Activated naive CD4-positive, alpha-beta T cell treated with anti-CD3 and anti-CD28 coated beads, Interleukin-2, amount 10 ng/mL, durations not matched to agents 7 days and 5 days (primary cell): ENCODE data around the gene CCDC80.
"Not testable (repeated sequence)": the region's sequence is repeated elsewhere in the genome, so short reads cannot be mapped to it uniquely, and the experiment has no call there.

ENCODE experiments used
- CTCF ChIA-PET: fragments of 350-600 bp; sonication (Branson Sonifier 250); formaldehyde crosslinking; loops from one replicate; lab custom pipeline; 2021; ENCODE audit warnings: antibody characterized with exemption; lab: Charles Lee
- DNase-seq: peaks from one replicate; pipeline ENCODE4 v3.0.0-alpha.2; 2020
- H3K27ac Mint-ChIP-seq: one replicate; pipeline ENCODE4 v1.8.0; 2021; ENCODE audit warnings: mild to moderate bottlenecking, moderate library complexity, mixed read lengths
- H3K27me3 Mint-ChIP-seq: one replicate; pipeline ENCODE4 v1.8.0; 2021; ENCODE audit warnings: mild to moderate bottlenecking, mixed read lengths
- H3K36me3 Mint-ChIP-seq: one replicate; pipeline ENCODE4 v1.8.0; 2021; ENCODE audit warnings: mixed read lengths
- H3K4me1 Mint-ChIP-seq: one replicate; pipeline ENCODE4 v1.8.0; 2021; ENCODE audit warnings: mixed read lengths
- H3K4me3 Mint-ChIP-seq: one replicate; pipeline ENCODE4 v1.8.0; 2021; ENCODE audit warnings: mild to moderate bottlenecking, moderate library complexity, mixed read lengths
- H3K9me3 Mint-ChIP-seq: one replicate; pipeline ENCODE4 v1.8.0; 2021; ENCODE audit warnings: mixed read lengths

The CCDC80 gene

DNA sequence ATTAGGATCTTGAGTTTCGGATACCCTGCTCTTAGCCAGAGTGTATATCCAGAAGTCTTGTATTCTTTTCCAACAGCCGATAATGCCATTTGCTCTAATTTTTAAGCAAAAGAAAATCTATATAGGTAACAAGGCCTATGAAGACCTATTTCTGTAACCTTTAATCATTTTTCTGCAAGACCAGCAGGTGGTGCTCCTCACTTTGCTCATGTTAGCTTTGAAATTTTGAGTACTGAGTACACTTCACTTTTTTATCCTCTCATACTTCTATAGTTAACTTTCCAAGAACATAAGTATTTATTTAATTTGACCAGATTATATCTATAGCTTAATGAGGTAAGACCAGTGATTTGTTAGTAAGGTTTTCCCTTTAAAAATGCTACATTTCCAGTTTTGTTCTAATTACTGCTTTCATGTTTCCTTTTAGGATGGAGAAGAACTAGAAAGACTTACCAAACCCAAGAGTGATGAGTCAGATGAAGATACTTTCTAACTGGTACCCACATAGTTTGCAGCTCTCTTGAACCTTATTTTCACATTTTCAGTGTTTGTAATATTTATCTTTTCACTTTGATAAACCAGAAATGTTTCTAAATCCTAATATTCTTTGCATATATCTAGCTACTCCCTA lies 58.6 kb downstream of the CCDC80 start:
- peak; percentile 59 for DNase-seq
- CTCF ChIA-PET: interaction anchor here (0.8 to 2.8 kb wide), 31 partner anchors 8 to 446 kb away, joined by 3 to 22 read pairs (median 5); partner anchors contain the start of genes ATG3, SLC35A5 and SLC9C1
- Mint-ChIP-seq H3K27ac (no peak overlapping the region), H3K4me1 (peaks cover 7% of the 10 kb centered on the region), H3K9me3 (no peaks in the 10 kb centered on the region), H3K27me3 (no peaks in the 10 kb centered on the region), H3K4me3 (no peak overlapping the region), H3K36me3 (peaks cover 39% of the 10 kb centered on the region)

DNA sequence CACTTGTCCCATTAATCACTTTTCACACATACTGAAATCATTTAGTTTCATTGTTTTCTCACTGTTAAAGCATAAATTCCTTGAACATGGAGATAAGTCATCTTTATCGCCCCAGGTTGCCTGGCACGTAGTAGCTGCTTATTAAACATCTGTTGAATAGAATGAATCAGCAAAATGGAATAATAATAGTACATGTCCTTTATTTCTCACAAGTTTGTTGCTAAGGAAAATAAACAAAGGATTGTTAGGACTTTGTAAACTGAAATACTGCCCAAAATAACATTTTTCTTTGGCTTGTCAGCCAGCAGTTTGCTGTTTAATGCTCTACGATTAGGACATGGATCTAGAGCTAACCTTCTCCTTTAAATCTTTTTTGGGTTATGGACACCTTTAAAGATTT lies 61.2 kb downstream of the CCDC80 start:
- Mint-ChIP-seq H3K36me3 (peaks cover 26% of the 10 kb centered on the region), H3K27me3 (no peaks in the 10 kb centered on the region), H3K4me1 (peaks cover 6% of the 10 kb centered on the region), H3K4me3 (no peak overlapping the region), H3K9me3 (no peaks in the 10 kb centered on the region), H3K27ac (no peak overlapping the region)
- DNase-seq: no peak
- CTCF ChIA-PET: interaction anchor here (0.6 to 1.2 kb wide), 2 partner anchors 142 to 539 kb away, joined by 3 read pairs; no protein-coding TSS in a partner anchor

DNA sequence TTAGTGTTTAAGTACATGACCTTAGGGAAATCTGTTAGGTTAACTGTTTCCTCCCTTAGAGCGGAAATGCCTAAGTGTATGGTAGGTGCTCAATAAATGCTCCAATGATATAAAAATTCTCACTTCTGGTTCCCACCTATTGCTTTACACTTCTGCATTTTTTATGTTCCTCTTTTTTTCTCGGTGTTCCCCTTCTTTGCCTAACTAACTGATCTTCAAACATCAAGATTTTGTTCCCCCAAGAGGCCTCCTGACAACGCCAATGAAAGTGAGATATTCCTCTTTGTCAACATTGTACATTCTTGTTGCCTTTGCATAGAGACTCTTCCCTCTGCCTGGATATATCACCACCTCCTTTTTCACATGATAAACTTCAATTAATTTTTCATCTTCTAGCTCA lies 61.7 kb downstream of the CCDC80 start:
- no peak for DNase-seq
- peaks cover 24% of the 10 kb centered on the region for H3K36me3 Mint-ChIP-seq
- H3K27me3 Mint-ChIP-seq: no peaks in the 10 kb centered on the region
- H3K4me3 Mint-ChIP-seq: no peak overlapping the region
- CTCF ChIA-PET: interaction anchor here (0.6 kb wide), 1 partner anchor 539 kb away, joined by 3 read pairs; no protein-coding TSS in a partner anchor
- H3K4me1 Mint-ChIP-seq: peaks cover 6% of the 10 kb centered on the region
- H3K9me3 Mint-ChIP-seq: no peaks in the 10 kb centered on the region
- peak overlapping the region; percentile 40 for H3K27ac Mint-ChIP-seq

DNA sequence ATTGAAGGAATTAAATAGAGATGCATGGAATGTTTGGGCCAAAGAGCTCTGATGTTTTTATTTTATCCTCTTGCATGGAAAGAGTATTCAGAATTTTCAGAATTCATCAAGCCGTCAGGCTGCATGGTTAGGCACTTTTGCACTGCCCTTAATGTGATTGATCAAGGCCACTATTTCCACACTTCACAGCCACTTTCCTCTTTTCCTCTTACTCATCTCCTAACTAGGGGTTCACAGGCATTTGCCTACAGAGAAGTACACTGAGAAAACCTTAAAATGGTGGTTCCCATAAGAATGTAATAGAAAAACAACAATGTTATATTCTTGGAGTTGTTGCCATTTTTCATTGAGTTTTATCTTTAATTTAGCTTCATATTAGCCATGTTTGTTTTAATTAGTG lies 68.2 kb downstream of the CCDC80 start:
- CTCF ChIA-PET: no interaction called here
- no peak for DNase-seq
- peaks cover 35% of the 10 kb centered on the region for H3K36me3 Mint-ChIP-seq
- peaks cover 5% of the 10 kb centered on the region for H3K4me1 Mint-ChIP-seq
- H3K27ac Mint-ChIP-seq: no peak overlapping the region
- H3K27me3 Mint-ChIP-seq: no peaks in the 10 kb centered on the region
- H3K9me3 Mint-ChIP-seq: no peaks in the 10 kb centered on the region
- no peak overlapping the region for H3K4me3 Mint-ChIP-seq

DNA sequence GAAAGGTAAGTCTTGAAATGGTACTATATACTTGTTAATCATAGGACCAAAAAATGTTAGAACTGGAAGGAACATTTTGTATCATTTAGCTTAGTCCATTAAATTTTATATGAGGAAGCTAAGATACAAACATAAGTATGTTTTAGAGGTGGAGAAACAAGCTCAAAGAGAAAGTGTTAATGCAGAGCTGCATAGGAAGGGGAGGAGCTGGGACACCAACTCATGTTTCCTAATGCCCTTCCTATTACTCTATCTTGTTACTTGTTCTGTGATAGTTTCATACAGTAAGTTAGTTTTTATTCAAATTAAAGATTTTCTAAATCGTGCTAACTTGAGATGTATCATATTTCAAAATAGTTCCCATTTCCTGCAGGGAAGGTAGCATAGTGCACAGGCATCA lies 71.7 kb downstream of the CCDC80 start:
- Mint-ChIP-seq H3K4me3 (no peak overlapping the region), H3K9me3 (no peaks in the 10 kb centered on the region), H3K4me1 (peaks cover 2% of the 10 kb centered on the region), H3K36me3 (peaks cover 44% of the 10 kb centered on the region), H3K27ac (no peak overlapping the region), H3K27me3 (no peaks in the 10 kb centered on the region)
- CTCF ChIA-PET: interaction anchor here (1.0 to 1.5 kb wide), 5 partner anchors 9 to 410 kb away, joined by 3 to 6 read pairs (median 3); no protein-coding TSS in a partner anchor
- no peak for DNase-seq

DNA sequence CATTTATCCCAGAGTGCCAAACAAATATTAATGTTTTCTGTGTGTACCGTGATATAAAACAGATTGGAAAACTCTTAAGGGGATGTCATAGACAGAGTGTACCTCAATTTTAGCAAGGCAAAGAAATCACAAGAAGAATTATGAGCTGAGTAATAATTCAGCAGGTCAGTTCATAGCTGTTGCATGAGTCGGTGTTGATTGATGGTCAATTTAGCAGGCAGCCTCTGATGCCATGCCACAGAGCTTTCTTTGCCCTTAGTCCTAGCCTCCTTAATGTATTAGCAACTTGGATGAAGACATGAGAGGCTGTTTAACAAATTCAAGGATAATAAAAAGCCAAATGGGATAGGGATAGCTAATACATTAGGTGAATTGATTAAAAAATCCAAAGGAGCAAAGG lies 72.3 kb downstream of the CCDC80 start:
- H3K36me3 Mint-ChIP-seq: peaks cover 41% of the 10 kb centered on the region
- no peak for DNase-seq
- H3K9me3 Mint-ChIP-seq: no peaks in the 10 kb centered on the region
- peaks cover 3% of the 10 kb centered on the region for H3K4me1 Mint-ChIP-seq
- no peaks in the 10 kb centered on the region for H3K27me3 Mint-ChIP-seq
- no peak overlapping the region for H3K27ac Mint-ChIP-seq
- H3K4me3 Mint-ChIP-seq: no peak overlapping the region
- CTCF ChIA-PET: interaction anchor here (1.0 to 1.5 kb wide), 5 partner anchors 10 to 410 kb away, joined by 3 to 6 read pairs (median 3); no protein-coding TSS in a partner anchor

DNA sequence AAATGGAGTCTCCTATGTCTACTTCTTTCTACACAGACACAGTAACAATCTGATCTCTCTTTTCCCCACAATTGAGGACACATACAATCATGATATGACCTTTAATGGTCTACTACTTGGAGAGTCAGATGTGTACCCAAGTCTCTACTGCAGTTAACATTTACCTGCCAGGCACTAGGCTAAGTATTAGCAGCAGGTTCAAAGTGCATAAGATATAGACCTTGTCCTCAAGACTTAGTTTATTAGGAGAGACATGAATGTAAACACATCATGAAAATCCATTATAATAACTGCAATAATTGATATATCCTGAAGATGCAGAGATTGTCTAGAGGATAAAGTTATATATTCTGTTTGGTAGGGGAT lies 76.0 kb downstream of the CCDC80 start:
- H3K27me3 Mint-ChIP-seq: no peaks in the 10 kb centered on the region
- CTCF ChIA-PET: no interaction called here
- peaks cover 28% of the 10 kb centered on the region for H3K36me3 Mint-ChIP-seq
- no peak overlapping the region for H3K4me3 Mint-ChIP-seq
- no peaks in the 10 kb centered on the region for H3K9me3 Mint-ChIP-seq
- H3K4me1 Mint-ChIP-seq: peaks cover 25% of the 10 kb centered on the region
- DNase-seq: no peak
- no peak overlapping the region for H3K27ac Mint-ChIP-seq

DNA sequence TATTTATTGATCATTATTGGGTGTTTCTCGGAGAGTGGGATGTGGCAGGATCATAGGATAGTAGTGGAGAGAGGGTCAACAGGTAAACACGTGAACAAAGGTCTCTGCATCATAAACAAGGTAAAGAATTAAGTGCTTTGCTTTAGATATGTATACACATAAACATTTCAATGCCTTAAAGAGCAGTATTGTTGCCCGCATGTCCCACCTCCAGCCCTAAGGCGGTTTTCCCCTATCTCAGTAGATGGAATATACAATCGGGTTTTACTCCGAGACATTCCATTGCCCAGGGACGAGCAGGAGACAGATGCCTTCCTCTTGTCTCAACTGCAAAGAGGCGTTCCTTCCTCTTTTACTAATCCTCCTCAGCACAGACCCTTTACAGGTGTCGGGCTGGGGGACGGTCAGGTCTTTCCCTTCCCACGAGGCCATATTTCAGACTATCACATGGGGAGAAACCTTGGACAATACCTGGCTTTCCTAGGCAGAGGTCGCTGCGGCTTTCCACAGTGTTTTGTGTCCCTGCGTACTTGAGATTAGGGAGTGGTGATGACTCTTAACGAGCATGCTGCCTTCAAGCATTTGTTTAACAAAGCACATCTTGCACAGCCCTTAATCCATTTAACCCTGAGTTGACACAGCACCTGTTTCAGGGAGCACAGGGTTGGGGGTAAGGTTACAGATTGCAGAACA lies 76.5 kb downstream of the CCDC80 start:
- Mint-ChIP-seq H3K4me1 (peaks cover 30% of the 10 kb centered on the region), H3K36me3 (peaks cover 23% of the 10 kb centered on the region)
- H3K9me3 Mint-ChIP-seq, DNase-seq, CTCF ChIA-PET, H3K27ac Mint-ChIP-seq, H3K27me3 Mint-ChIP-seq, H3K4me3 Mint-ChIP-seq: not testable (repeated sequence)

DNA sequence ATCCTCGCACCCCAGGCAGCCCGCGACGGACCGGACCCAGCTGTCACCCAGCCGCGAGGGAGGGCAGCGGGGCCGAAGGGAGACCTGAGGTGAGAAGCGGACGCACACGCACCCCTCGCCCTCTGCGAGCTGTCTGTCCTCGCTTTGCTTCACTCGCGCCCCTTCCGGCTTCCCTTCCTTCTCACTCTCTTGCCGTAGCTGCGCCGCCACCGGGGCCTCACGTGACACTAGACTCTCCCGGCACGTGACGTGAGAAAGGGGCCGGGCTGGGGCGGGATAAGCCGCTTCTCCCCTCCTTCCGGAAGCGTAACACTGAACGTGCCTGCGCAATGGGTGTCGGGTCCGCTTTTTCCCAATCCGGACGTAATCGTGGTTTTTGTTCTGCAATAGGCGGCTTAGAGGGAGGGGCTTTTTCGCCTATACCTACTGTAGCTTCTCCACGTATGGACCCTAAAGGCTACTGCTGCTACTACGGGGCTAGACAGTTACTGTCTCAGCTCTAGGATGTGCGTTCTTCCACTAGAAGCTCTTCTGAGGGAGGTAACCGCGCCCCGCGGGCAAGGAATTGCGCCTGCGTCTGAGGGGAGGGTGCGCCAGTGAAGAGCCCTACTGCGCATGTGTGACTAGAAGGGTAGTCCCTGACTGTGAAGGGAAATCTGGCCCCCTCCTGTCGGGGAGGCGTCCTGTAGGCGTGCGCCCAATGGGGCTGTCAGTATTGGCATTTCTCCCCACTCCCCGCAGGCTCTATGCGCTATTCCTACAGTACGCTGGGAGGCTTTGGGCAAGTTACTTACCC lies 79.0 kb downstream of the CCDC80 start, which contains the start of the genes ATG3 and SLC35A5:
Gene ATG3, minus strand, starts transcription at position 229 of the 796 bp plus-strand sequence. CDS start 434 bp downstream, outside the sequence.
Gene SLC35A5, plus strand, starts transcription at position 312 of the 796 bp plus-strand sequence. CDS start 1,359 bp downstream, outside the sequence.
- Mint-ChIP-seq H3K4me3 (peak within 1 kb of the TSS; percentile 99), H3K27ac (peak within 1 kb of the TSS; percentile 99), H3K4me1 (peaks cover 36% of the 10 kb centered on the region), H3K36me3 (peaks cover 25% of the 10 kb centered on the region), H3K27me3 (no peaks in the 10 kb centered on the region), H3K9me3 (no peaks in the 10 kb centered on the region)
- peak; percentile 99 for DNase-seq
- CTCF ChIA-PET: interaction anchor here (1.0 to 1.2 kb wide), 2 partner anchors 21 to 71 kb away, joined by 3 read pairs; no protein-coding TSS in a partner anchor

DNA sequence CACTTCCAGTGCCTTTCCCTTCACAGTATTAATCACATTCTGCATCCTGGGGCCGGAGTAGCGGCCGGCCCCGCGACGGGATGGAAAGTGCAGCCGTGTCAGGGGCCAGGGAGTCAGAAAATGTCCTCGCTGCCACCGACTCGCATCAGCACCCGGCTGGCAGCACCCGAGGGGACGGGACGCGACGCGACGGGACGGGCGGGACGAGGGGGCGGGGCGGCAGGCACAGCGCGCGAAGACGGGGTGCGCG lies 79.5 kb downstream of the CCDC80 start:
- Mint-ChIP-seq H3K27ac (peak overlapping the region; percentile 99), H3K4me1 (peaks cover 36% of the 10 kb centered on the region), H3K4me3 (peak overlapping the region; percentile 99), H3K9me3 (no peaks in the 10 kb centered on the region), H3K36me3 (peaks cover 25% of the 10 kb centered on the region), H3K27me3 (no peaks in the 10 kb centered on the region)
- CTCF ChIA-PET: interaction anchor here (1.0 to 1.2 kb wide), 2 partner anchors 21 to 71 kb away, joined by 3 read pairs; no protein-coding TSS in a partner anchor
- DNase-seq: peak; percentile 86

DNA sequence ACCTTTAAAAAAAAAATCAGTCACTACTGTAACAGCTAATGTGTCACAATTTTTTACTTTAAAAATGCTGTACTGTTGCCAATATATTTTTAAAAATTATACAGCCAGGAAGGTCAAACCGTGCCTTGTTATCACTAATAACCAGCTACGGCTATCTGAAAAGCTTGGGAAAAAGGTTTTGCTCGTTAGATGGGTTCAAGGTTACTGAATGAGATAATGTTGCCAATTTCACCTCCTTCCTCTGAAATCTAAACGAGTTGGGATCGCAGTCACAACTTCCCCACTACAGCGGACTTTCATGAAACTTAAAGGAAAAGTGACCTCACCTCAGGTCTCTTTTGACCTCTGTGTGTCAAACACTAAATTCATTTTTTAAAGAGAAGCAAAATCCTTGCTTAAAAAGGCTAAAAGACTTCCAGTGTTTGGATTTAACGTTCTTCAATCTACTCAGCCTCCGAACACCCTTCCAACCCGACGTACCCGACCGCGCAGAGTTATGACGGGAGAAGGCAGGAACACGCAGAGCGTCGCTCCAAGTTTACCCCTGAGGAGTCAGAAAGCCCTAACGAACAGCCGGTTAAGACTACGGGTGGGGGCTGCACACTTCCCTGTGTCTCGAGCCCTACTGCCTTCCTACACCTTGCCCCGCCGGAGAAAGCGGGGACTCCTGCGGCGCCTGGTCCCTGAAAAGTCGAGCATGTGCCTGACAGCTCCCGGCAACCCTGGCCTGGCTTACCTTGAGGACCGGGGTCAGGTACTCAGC lies 80.0 kb downstream of the CCDC80 start:
- H3K27ac Mint-ChIP-seq: peak overlapping the region; percentile 99
- H3K36me3 Mint-ChIP-seq: peaks cover 22% of the 10 kb centered on the region
- no peaks in the 10 kb centered on the region for H3K9me3 Mint-ChIP-seq
- peak; percentile 88 for DNase-seq
- CTCF ChIA-PET: interaction anchor here (1.0 to 1.2 kb wide), 2 partner anchors 22 to 72 kb away, joined by 3 read pairs; no protein-coding TSS in a partner anchor
- H3K4me3 Mint-ChIP-seq: peak overlapping the region; percentile 99
- no peaks in the 10 kb centered on the region for H3K27me3 Mint-ChIP-seq
- peaks cover 38% of the 10 kb centered on the region for H3K4me1 Mint-ChIP-seq

DNA sequence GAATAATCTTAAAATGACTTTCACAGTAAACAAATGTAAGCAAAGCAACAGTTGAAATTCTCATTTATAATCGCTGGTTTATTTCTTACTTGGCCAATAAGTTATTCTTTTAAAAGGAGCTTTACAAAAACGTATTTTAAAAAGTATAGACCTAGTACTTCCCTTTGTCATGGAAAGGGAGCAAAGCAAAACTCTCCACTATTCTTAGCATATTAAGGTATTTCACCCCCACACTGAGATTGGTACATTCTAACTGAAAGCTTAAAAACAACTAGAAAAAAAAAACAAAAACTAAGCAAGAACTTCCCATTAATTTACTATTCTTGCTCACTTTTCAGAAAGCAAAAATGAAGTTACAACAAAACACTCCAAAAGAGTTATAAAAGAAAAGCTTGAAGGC lies 80.6 kb downstream of the CCDC80 start:
- Mint-ChIP-seq H3K27ac (peak overlapping the region; percentile 99), H3K9me3 (no peaks in the 10 kb centered on the region), H3K4me3 (peak overlapping the region; percentile 99), H3K27me3 (no peaks in the 10 kb centered on the region), H3K36me3 (peaks cover 26% of the 10 kb centered on the region), H3K4me1 (peaks cover 44% of the 10 kb centered on the region)
- DNase-seq: no peak
- CTCF ChIA-PET: no interaction called here

DNA sequence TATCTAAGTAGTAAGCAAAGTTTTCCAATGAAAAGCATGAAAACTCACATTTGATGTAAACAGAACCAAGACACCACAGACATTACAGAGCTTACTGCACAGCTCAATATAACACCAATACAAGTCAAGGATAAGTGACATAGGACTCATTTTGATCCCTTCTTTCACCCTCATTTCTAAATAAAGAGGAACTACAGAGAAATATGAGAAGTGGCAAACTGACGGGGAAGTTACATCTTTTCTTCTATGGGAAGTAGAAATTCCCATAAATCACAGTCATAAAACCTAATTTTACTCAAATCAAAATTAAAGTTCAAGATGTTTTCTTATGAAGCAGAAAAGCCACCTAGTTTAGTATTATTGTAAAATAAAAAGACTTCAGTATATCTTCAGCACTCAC lies 83.0 kb downstream of the CCDC80 start:
- Mint-ChIP-seq H3K27ac (no peak overlapping the region), H3K36me3 (peaks cover 35% of the 10 kb centered on the region), H3K27me3 (no peaks in the 10 kb centered on the region), H3K4me1 (peaks cover 42% of the 10 kb centered on the region), H3K9me3 (peaks cover 2% of the 10 kb centered on the region), H3K4me3 (no peak overlapping the region)
- CTCF ChIA-PET: no interaction called here
- no peak for DNase-seq
